Stimulated activated CD4-positive, alpha-beta T cell treated with anti-CD3 and anti-CD28 coated beads, TNF-alpha, amount 100 ng/mL, for 4 hours (primary cell): ENCODE results near the gene EIF4G3.
"Not testable (repeated sequence)": the region's sequence is repeated elsewhere in the genome, so short reads cannot be mapped to it uniquely, and the experiment has no call there.

ENCODE experiments used
- DNase-seq, 3 experiments: peaks; one replicate each; pipeline ENCODE4 v3.0.0-alpha.2; 2020; ENCODE audit warnings: low read depth in 3 of 3

EIF4G3 gene

GRCh38 chr1:21154717-21155116, 22.0 kb downstream of the EIF4G3 start:
- DNase-seq, result no peak

GRCh38 chr1:21153388-21153787, 23.3 kb downstream of the EIF4G3 start:
- no peak for DNase-seq

GRCh38 chr1:21152423-21153100, 24.1 kb downstream of the EIF4G3 start:
- DNase-seq, result no peak

GRCh38 chr1:21149855-21150432, 26.8 kb downstream of the EIF4G3 start:
- DNase-seq, result no peak

DNA sequence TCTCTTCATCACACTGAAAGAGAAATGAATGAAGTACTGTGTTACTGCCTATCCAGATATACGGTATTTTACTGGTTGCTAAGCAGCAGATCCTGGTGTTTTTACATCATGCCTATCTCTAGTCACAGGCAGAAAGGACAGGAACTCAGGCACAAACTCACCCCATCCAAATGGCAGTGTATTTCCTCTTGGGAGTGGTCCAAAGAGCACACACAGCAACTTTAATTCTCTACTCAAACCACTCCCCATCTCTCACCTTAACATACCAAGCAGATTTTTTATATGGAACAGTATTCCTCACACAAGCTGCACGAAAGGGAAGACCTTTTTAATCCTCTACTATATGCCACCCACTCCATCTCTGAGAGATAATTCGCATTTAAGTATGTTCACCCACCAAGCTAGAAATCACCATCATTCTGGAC, 27.3 kb downstream of the EIF4G3 start:
- no peak for DNase-seq

- no peak for DNase-seq
Measured at GRCh38 chr1:21143752-21144151, 32.9 kb downstream of the EIF4G3 start.

GRCh38 chr1:21143138-21143537, 33.6 kb downstream of the EIF4G3 start:
- no peak for DNase-seq

DNA sequence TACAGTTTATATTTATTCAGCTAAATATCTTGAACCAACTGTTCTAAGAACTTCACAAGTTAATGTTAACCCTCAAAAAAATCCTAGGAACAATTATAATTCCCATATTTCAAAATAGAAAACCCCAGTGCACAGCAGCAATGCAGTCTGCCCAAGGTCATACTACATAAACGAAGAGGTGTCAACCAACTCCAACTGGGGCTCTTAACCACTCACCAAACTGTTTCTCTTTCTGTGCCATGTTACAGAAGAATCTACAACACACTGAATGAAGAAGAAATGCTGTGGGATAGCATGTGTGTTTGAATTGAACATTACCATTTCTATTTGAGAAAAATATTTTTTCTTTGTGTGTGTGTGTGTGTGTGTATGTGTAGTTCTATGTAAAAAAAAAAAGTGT, 35.7 kb downstream of the EIF4G3 start:
- DNase-seq, result no peak

- no peak for DNase-seq
Measured at GRCh38 chr1:21139601-21140000, 37.1 kb downstream of the EIF4G3 start.

DNA sequence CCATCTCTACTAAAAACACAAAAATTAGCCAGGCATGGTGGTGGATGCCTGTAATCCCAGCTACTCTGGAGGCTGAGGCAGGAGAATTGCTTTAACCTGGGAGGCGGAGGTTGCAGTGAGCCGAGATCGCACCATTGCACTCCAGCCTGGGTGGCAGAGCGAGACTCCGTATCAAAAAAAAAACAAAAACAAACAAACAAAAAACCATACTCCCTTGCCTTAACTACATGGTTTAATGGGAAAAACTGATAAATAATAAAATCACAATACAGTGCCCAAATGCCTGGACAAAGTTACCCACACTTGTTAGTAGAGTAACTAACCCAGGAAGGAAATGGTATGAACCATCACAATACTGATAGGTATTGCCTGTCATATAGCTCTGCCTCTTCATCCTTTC, 40.4 kb downstream of the EIF4G3 start:
- not testable (repeated sequence) for DNase-seq

GRCh38 chr1:21131200-21131599, 45.5 kb downstream of the EIF4G3 start:
- no peak for DNase-seq

- DNase-seq, result no peak
Measured at GRCh38 chr1:21129407-21129806, 47.3 kb downstream of the EIF4G3 start.

- DNase-seq, result no peak
Measured at GRCh38 chr1:21126324-21126723, 50.4 kb downstream of the EIF4G3 start.

DNA sequence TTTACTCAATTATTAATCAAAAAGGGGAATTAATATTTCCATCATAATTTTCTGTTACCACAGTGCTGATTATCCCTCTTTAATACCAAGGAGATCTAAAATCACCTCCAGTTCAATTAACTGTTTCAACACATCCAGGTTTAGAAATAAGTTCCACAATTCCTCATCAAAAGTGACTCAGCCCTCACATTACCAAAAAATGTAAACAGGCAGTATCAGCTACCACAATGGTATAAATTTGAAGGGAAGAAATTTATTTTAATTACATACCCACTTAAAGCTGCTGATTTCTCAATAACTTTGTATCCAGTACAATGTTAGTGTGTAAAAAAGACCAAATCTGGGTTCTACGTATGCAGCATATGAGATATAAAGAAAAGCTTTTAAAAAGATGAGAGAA, 51.9 kb downstream of the EIF4G3 start:
- no peak for DNase-seq

- DNase-seq, result no peak
Measured at GRCh38 chr1:21123287-21123948, 53.3 kb downstream of the EIF4G3 start.

DNA sequence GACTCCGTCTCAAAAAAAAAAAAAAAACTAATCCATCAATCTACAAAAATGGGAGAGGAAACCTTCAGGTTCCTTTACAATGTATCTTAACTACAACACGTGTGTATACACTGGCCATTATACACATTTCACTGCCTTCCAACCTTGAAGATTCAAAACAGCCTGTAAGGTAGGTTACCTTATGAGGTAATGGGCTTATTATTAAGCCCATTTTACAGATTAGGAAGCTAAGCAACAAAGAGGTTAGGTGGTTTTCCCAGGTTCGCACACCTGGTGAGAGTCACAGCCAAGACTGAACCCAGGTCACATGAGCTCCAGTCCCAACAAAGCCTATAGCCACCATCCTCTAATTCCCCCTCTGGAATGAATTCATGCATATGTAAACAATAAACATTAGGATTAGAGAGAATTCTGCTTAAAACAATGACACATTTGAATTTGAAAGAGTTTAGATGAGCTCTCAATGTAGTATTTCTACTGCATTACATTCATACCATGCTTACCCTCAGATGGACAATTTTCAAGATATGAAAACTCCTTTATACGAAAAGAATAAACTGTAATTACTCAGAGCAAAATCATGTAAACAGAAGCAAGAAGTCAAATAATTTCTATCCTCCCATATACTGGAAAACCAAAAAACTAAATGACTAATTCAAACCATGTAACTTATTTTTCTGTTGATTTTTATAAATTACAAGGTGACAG, 54.8 kb downstream of the EIF4G3 start:
- no peak for DNase-seq

DNA sequence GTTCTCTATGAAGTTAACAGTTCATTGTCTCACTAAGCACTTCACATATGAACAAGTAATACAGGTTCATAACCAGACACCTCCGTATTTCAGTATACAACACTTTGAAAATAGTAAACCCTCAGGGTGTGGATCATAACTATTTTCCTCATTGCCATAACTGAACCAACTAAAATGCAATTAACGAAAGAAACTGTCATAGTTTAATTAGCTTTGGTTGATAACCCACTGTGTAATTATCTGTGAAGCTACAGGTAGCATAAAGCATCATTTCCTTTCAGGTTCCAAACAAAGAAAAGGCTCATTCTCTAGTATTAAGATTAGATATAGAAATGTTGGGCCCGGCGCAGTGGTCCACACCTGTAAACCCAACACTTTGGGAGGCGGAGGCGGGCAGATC, 58.5 kb downstream of the EIF4G3 start:
- DNase-seq, result no peak

DNA sequence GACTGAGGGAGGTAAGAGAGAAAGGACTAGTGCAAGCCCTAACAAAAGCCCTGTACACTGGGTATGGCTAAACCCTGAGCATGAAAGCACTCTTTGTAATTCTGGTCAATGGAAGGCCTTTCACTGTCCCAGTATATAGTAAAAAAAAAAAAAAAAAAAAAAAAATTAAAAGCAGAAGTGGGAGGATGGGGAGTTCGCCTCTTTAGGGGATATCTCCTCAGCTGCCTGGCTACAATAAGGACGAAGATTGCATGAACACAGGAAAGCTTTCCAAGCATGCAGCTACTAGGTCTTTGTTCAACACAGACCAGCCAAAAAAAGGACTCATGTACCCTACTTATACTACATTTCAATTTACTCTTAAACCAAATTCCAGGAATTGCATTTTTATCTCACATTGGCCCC, 59.1 kb downstream of the EIF4G3 start:
- DNase-seq, result no peak

GRCh38 chr1:21117159-21117558, 59.5 kb downstream of the EIF4G3 start:
- DNase-seq, result no peak

- DNase-seq, result no peak
Measured at GRCh38 chr1:21115098-21115760, 61.5 kb downstream of the EIF4G3 start.

- DNase-seq, result no peak
Measured at GRCh38 chr1:21114431-21114830, 62.3 kb downstream of the EIF4G3 start.

GRCh38 chr1:21110163-21110562, 66.5 kb downstream of the EIF4G3 start:
- DNase-seq, result no peak
